Kidney glomerular epithelial cell (primary cell): Measurements from ENCODE around the gene SNAPC1.
"Not testable (repeated sequence)": the region's sequence is repeated elsewhere in the genome, so short reads cannot be mapped to it uniquely, and the experiment has no call there.

Source experiments
- DNase-seq: peaks from one replicate; lab custom pipeline; 2025; lab: John Stamatoyannopoulos, UW

SNAPC1 gene

GRCh38 chr14:61761959-61762786 is at the start of gene SNAPC1:
Gene SNAPC1, plus strand, starts transcription at chr14:61762420. Its CDS starts 41 bp downstream, at chr14:61762461.
- peak; percentile 99 for DNase-seq

- no peak for DNase-seq
Measured at GRCh38 chr14:61713724-61714437, 48.3 kb upstream of the SNAPC1 start.

GRCh38 chr14:61716956-61717355 is 45.3 kb upstream of the SNAPC1 start:
- DNase-seq, result no peak

- no peak for DNase-seq
Measured at GRCh38 chr14:61718039-61718438, 44.2 kb upstream of the SNAPC1 start.

GRCh38 chr14:61719344-61720293 is 42.6 kb upstream of the SNAPC1 start:
- no peak for DNase-seq

GRCh38 chr14:61720294-61720661 is 41.9 kb upstream of the SNAPC1 start:
- no peak for DNase-seq

GRCh38 chr14:61720741-61721140 is 41.5 kb upstream of the SNAPC1 start:
- no peak for DNase-seq

- no peak for DNase-seq
Measured at GRCh38 chr14:61724133-61724532, 38.1 kb upstream of the SNAPC1 start.

GRCh38 chr14:61726778-61727658 is 35.2 kb upstream of the SNAPC1 start:
- DNase-seq, result no peak

- DNase-seq, result no peak
Measured at GRCh38 chr14:61730756-61731373, 31.4 kb upstream of the SNAPC1 start.

- no peak for DNase-seq
Measured at GRCh38 chr14:61733972-61734371, 28.2 kb upstream of the SNAPC1 start.

- no peak for DNase-seq
Measured at GRCh38 chr14:61736751-61737150, 25.5 kb upstream of the SNAPC1 start.

GRCh38 chr14:61737915-61738314 is 24.3 kb upstream of the SNAPC1 start:
- no peak for DNase-seq

- DNase-seq, result no peak
Measured at GRCh38 chr14:61739133-61739532, 23.1 kb upstream of the SNAPC1 start.

- DNase-seq, result no peak
Measured at GRCh38 chr14:61742371-61742770, 19.8 kb upstream of the SNAPC1 start.

GRCh38 chr14:61744238-61744637 is 18.0 kb upstream of the SNAPC1 start:
- no peak for DNase-seq

GRCh38 chr14:61746346-61746745 is 15.9 kb upstream of the SNAPC1 start:
- DNase-seq, result not testable (repeated sequence)

- no peak for DNase-seq
Measured at GRCh38 chr14:61746881-61747280, 15.3 kb upstream of the SNAPC1 start.

- no peak for DNase-seq
Measured at GRCh38 chr14:61747342-61747741, 14.9 kb upstream of the SNAPC1 start.

- DNase-seq, result no peak
Measured at GRCh38 chr14:61749264-61749663, 13.0 kb upstream of the SNAPC1 start.

- peak; percentile 52 for DNase-seq
Measured at GRCh38 chr14:61749867-61750266, 12.4 kb upstream of the SNAPC1 start.
